K562 (cell line): Measurements from ENCODE around the gene KISS1R. TPM values are rescaled to one million over a fixed set of nuclear protein-coding genes. Genes with fewer than 3 reads are reported as not detected.

Experiments
- EP400 ChIP-seq: fragments of 450-650 bp; IDR thresholded peaks from 2 replicates; pipeline ENCODE4 v1.6.1; 2017; ENCODE audit warnings: antibody characterized with exemption, mild to moderate bottlenecking, moderate library complexity
- ZBTB7A ChIP-seq: IDR thresholded peaks from 2 replicates; pipeline ENCODE4 v1.6.1; 2011; ENCODE audit warnings: low read depth, mild to moderate bottlenecking, low read length, moderate library complexity, borderline replicate concordance; ENCODE audit not compliant: control insufficient read depth
- ZKSCAN8 ChIP-seq: fragments of 200-800 bp; sonication (Bioruptor generic); IDR thresholded peaks from 2 replicates; pipeline ENCODE4 v1.6.1; 2016; ENCODE audit warnings: missing genetic modification characterization, missing compliant biosample characterization
- polyA plus RNA-seq, 8 experiments: library from polyadenylated mRNA; depleted of rRNA in 4 of 8; stranded (reverse) in 5 of 8; unstranded in 3 of 8; fragments of >200 nt; fragmentation: Nextera tagmentation in 2 of 8; fragmentation: Illumina TruSeq in 1 of 8; extraction: Ambion mirVana in 2 of 8; extraction: Trizol in 1 of 8; gene quantifications; 2 replicates each; pipeline versions ENCODE4 v1.2.1 to v1.2.3, GENCODE V29; 2011 to 2014; ENCODE audit warnings: inconsistent platforms in 1 of 8, missing spikeins in 1 of 8
- total RNA-seq, 7 experiments: library from RNA; depleted of rRNA in 6 of 7; stranded (reverse); fragments of >200 nt in 6 of 7; fragmentation: Illumina TruSeq in 2 of 7; extraction: Trizol in 2 of 7; gene quantifications; 2 replicates each; pipeline versions ENCODE4 v1.2.1 to v1.2.3, GENCODE V29; 2011 to 2021; ENCODE audit warnings: low replicate concordance in 1 of 7
- TF ChIP-seq, protein P1 (sequence below): conservative IDR thresholded peaks from 2 replicates; pipeline ENCODE4 v1.6.1; 2011; ENCODE audit warnings: low read depth, mild to moderate bottlenecking, low read length; ENCODE audit not compliant: control insufficient read depth
- TF ChIP-seq, protein P2 (sequence below): sonication (generic); formaldehyde crosslinking; IDR thresholded peaks from 2 replicates; pipeline ENCODE4 v1.8.1; 2022; ENCODE audit warnings: missing genetic modification reagents

KISS1R gene
- total and polyA plus RNA-seq, 9 of the 15 experiments (the other 6 are each of a cell fraction or from before 2014, with no cell fraction given): 0.37 to 39.4 (median 2.0) TPM

DNA sequence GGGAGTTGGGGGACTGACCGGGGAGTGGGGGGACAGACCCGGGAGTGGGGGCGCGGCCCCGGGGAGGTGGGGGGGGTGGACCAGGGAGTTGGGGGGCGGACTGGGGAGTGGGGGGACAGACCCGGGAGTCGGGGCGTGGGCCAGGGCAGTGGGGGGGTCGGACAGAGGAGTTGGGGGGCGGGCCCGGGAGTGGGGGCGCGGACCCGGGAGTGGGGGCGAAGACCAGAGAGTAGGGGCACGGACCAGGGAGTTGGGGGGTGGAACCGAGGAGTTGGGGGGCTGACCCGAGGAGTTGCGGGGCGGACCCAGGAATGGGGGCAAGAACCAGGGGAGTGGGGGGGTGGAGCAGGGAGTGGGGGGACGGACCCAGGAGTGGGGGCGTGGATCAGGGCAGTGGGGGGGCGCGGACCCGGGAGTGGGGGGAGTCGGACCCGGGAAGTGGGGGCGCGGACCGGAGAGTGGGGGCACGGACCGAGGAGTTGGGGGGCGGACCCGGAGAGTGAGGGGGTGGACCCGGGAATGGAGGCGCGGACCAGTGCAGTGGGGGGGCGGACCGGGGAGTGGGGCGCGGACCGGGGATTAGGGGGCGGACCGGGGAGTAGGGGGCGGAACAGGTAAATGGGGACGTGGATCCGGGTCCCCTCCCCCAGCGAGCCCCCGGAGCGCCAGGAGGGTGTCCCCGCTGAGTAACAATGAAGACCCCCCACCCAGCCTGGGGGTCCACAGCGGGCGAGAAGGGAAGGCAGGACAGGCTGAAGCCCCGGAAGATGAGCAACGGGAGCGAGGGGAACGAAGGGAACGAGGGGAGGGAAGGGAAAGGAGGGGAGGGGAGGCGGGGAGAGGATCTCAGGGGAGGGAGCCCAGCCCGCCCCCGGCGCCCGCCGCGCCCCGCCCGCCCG lies 4.7 kb upstream of the KISS1R start (continued):
- TF ChIP-seq, protein P1, sequence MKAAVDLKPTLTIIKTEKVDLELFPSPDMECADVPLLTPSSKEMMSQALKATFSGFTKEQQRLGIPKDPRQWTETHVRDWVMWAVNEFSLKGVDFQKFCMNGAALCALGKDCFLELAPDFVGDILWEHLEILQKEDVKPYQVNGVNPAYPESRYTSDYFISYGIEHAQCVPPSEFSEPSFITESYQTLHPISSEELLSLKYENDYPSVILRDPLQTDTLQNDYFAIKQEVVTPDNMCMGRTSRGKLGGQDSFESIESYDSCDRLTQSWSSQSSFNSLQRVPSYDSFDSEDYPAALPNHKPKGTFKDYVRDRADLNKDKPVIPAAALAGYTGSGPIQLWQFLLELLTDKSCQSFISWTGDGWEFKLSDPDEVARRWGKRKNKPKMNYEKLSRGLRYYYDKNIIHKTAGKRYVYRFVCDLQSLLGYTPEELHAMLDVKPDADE: peak; percentile 29; the same call in 1 of the 2 replicates
- peak; percentile 59; the same call in 1 of the 2 replicates for TF ChIP-seq EP400
- peak; percentile 83 for TF ChIP-seq ZBTB7A
- TF ChIP-seq ZKSCAN8: no peak
- TF ChIP-seq, protein P2, sequence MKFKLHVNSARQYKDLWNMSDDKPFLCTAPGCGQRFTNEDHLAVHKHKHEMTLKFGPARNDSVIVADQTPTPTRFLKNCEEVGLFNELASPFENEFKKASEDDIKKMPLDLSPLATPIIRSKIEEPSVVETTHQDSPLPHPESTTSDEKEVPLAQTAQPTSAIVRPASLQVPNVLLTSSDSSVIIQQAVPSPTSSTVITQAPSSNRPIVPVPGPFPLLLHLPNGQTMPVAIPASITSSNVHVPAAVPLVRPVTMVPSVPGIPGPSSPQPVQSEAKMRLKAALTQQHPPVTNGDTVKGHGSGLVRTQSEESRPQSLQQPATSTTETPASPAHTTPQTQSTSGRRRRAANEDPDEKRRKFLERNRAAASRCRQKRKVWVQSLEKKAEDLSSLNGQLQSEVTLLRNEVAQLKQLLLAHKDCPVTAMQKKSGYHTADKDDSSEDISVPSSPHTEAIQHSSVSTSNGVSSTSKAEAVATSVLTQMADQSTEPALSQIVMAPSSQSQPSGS: no peak
